A673 (cell line): Measurements from ENCODE around the gene TRABD. TPM values are rescaled to one million over a fixed set of nuclear protein-coding genes. Genes with fewer than 3 reads are reported as not detected.

Experiments used
- BruUV-seq: library from RNA; stranded (reverse); fragments of 400-500 nt; replicated peaks from 2 replicates; lab custom pipeline; 2021; lab: Mats Ljungman, UMichigan
- CTCF ChIA-PET: fragments of 300-600 bp; sonication (Branson Sonifier 250); formaldehyde crosslinking; loops from one replicate; lab custom pipeline; 2022; ENCODE audit warnings: antibody characterized with exemption; lab: Charles Lee
- POLR2A ChIA-PET: fragments of 300-600 bp; sonication (Branson Sonifier 250); formaldehyde crosslinking; loops from one replicate; lab custom pipeline; 2022; ENCODE audit warnings: antibody characterized with exemption; ENCODE audit not compliant: low non-redundant PET; lab: Charles Lee
- DNase-seq: peaks from one replicate; pipeline ENCODE4 v3.0.0-alpha.2; 2015; ENCODE audit warnings: low spot score
- H3K27ac ChIP-seq: fragments of 200-600 bp; sonication (generic); 2 replicates; pipeline ENCODE4 v1.5.1; 2016; ENCODE audit warnings: mixed run types, low read depth, mild to moderate bottlenecking, mixed read lengths, antibody characterized with exemption, low read length; ENCODE audit not compliant: poor library complexity, severe bottlenecking
- H3K27me3 ChIP-seq: fragments of 200-600 bp; sonication (generic); replicated peaks from 2 replicates; pipeline ENCODE4 v1.6.1; 2017; ENCODE audit warnings: mixed run types, low read depth, mild to moderate bottlenecking, mixed read lengths, antibody characterized with exemption, low read length; ENCODE audit not compliant: insufficient read depth, poor library complexity
- H3K36me3 ChIP-seq: fragments of 200-600 bp; sonication (generic); 2 replicates; pipeline ENCODE4 v1.6.1; 2016; ENCODE audit warnings: mixed run types, mild to moderate bottlenecking, mixed read lengths, antibody characterized with exemption, low read length; ENCODE audit not compliant: insufficient read depth, poor library complexity, severe bottlenecking
- H3K4me1 ChIP-seq: fragments of 200-600 bp; sonication (generic); 2 replicates; pipeline ENCODE4 v1.6.1; 2017; ENCODE audit warnings: mixed run types, mild to moderate bottlenecking, mixed read lengths, antibody characterized with exemption, low read length; ENCODE audit not compliant: insufficient read depth, poor library complexity, severe bottlenecking
- H3K4me3 ChIP-seq: fragments of 200-600 bp; sonication (generic); 2 replicates; pipeline ENCODE4 v1.5.1; 2016; ENCODE audit warnings: low read depth, mixed run types, mild to moderate bottlenecking, mixed read lengths, low read length; ENCODE audit not compliant: poor library complexity, severe bottlenecking
- H3K9me3 ChIP-seq: fragments of 200-600 bp; sonication (generic); 2 replicates; pipeline ENCODE4 v1.6.1; 2016; ENCODE audit warnings: mixed run types, low read depth, mild to moderate bottlenecking, mixed read lengths, antibody characterized with exemption, low read length; ENCODE audit not compliant: poor library complexity, severe bottlenecking
- CTCF ChIP-seq: fragments of 300-800, 200-600 bp; sonication (generic); conservative IDR thresholded peaks from 2 replicates; pipeline ENCODE4 v1.5.1; 2017; ENCODE audit warnings: low read depth, mild to moderate bottlenecking, antibody characterized with exemption, low read length, moderate library complexity, mixed read lengths
- EZH2 ChIP-seq: fragments of 200-600 bp; sonication (generic); IDR thresholded peaks from 2 replicates; pipeline ENCODE4 v1.6.1; 2017; ENCODE audit warnings: borderline replicate concordance, low read depth, mild to moderate bottlenecking, mixed read lengths, antibody characterized with exemption, low read length; ENCODE audit not compliant: poor library complexity, severe bottlenecking
- intact Hi-C: fragments of 100-400 bp; cut with micrococcal nuclease; formaldehyde crosslinking; loops from one replicate; pipeline ENCODE4 v1.10.0; 2022; ENCODE audit not compliant: unreplicated experiment
- total RNA-seq: library from RNA; stranded (reverse); gene quantifications from 2 replicates; pipeline ENCODE4 v1.2.3, GENCODE V29; 2021

TRABD gene
- total RNA-seq, 1 experiment from 2014 or later, result 63.9 TPM

- ChIA-PET POLR2A (no interaction called here), CTCF (interaction anchor here (0.8 kb wide), 1 partner anchor 52 kb away, joined by 3 read pairs; no protein-coding TSS in a partner anchor)
- BruUV-seq, result no TSS peak
- H3K4me3 ChIP-seq, result peak overlapping the region; percentile 78
- peaks cover 5% of the 10 kb centered on the region for H3K9me3 ChIP-seq
- H3K27ac ChIP-seq, result peak overlapping the region; percentile 82
- H3K36me3 ChIP-seq, result peaks cover 36% of the 10 kb centered on the region
- peaks cover 10% of the 10 kb centered on the region for H3K4me1 ChIP-seq
- no peak for TF ChIP-seq EZH2
- TF ChIP-seq CTCF, result no peak
- intact Hi-C loops, result no loop called here
- H3K27me3 ChIP-seq, result no peaks in the 10 kb centered on the region
- peak; percentile 32 for DNase-seq
Observed at GRCh38 chr22:50201191-50202129, 15.7 kb downstream of the TRABD start.

GRCh38 chr22:50202130-50202666 lies 16.5 kb downstream of the TRABD start:
- ChIA-PET CTCF (interaction anchor here (0.8 kb wide), 1 partner anchor 53 kb away, joined by 3 read pairs; no protein-coding TSS in a partner anchor), POLR2A (no interaction called here)
- intact Hi-C loops, result no loop called here
- H3K27ac ChIP-seq, result peak overlapping the region; percentile 65
- no peaks in the 10 kb centered on the region for H3K27me3 ChIP-seq
- peaks cover 10% of the 10 kb centered on the region for H3K4me1 ChIP-seq
- no peak for DNase-seq
- no TSS peak for BruUV-seq
- TF ChIP-seq EZH2 (no peak), CTCF (no peak)
- H3K36me3 ChIP-seq, result peaks cover 39% of the 10 kb centered on the region
- H3K9me3 ChIP-seq, result peaks cover 5% of the 10 kb centered on the region
- H3K4me3 ChIP-seq, result peak overlapping the region; percentile 78

- no peak for DNase-seq
- intact Hi-C loops, result no loop called here
- H3K9me3 ChIP-seq, result peaks cover 5% of the 10 kb centered on the region
- TF ChIP-seq CTCF (no peak), EZH2 (no peak)
- H3K4me3 ChIP-seq, result no peak overlapping the region
- ChIA-PET POLR2A (no interaction called here), CTCF (no interaction called here)
- H3K27ac ChIP-seq, result no peak overlapping the region
- BruUV-seq, result no TSS peak
- no peaks in the 10 kb centered on the region for H3K27me3 ChIP-seq
- peaks cover 10% of the 10 kb centered on the region for H3K4me1 ChIP-seq
- H3K36me3 ChIP-seq, result peaks cover 33% of the 10 kb centered on the region
Observed at GRCh38 chr22:50203288-50203687, 17.6 kb downstream of the TRABD start.
